H1 (cell line): ENCODE measurements around the gene QPCT. TPM values are rescaled to one million over a fixed set of nuclear protein-coding genes. Genes with fewer than 3 reads are reported as not detected.

ENCODE experiments used
- JUN ChIP-seq: IDR thresholded peaks from 2 replicates; pipeline ENCODE4 v1.6.1; 2011; ENCODE audit warnings: low read depth, mild to moderate bottlenecking, improper control_type of control experiment, low read length
- MAX ChIP-seq: IDR thresholded peaks from 2 replicates; pipeline ENCODE4 v1.6.1; 2012; ENCODE audit warnings: inconsistent platforms
- POLR2AphosphoS5 ChIP-seq: IDR thresholded peaks from 2 replicates; pipeline ENCODE4 v1.6.1; 2011; ENCODE audit warnings: low read depth, low read length
- TCF12 ChIP-seq: IDR thresholded peaks from 2 replicates; pipeline ENCODE4 v1.6.1; 2011; ENCODE audit warnings: low read depth, mild to moderate bottlenecking, low read length
- polyA plus RNA-seq, 7 experiments: library from polyadenylated mRNA; depleted of rRNA in 3 of 7; stranded (reverse) in 5 of 7; unstranded in 2 of 7; fragments of >200 nt in 5 of 7; fragments of 200-250 nt in 2 of 7; gene quantifications; 1 replicate in 5 of 7; 2 replicates in 1 of 7; 4 replicates in 1 of 7; pipeline versions ENCODE4 v1.2.1 to v1.2.3, GENCODE V29; 2011 to 2013; ENCODE audit warnings: missing spikeins in 2 of 7, mixed read lengths in 2 of 7
- total RNA-seq: library from RNA; stranded (reverse); fragmentation: NEBNext Ultra II Directional; extraction: Animal tissue kit (Norgen Biotek cat#: 25700); gene quantifications from 2 replicates; pipeline ENCODE4 v1.2.1, GENCODE V29; 2021
- TF ChIP-seq, protein P1 (sequence below): IDR thresholded peaks from 2 replicates; pipeline ENCODE4 v1.6.1; 2012; ENCODE audit warnings: low read length, inconsistent platforms
- TF ChIP-seq, protein P2 (sequence below): IDR thresholded peaks from 2 replicates; pipeline ENCODE4 v1.6.1; 2012; ENCODE audit warnings: inconsistent platforms
- TF ChIP-seq, protein P3 (sequence below): IDR thresholded peaks from 2 replicates; pipeline ENCODE4 v1.6.1; 2011; ENCODE audit warnings: low read depth, mild to moderate bottlenecking, low read length; ENCODE audit not compliant: insufficient read depth

The QPCT gene
- total and polyA plus RNA-seq, 2 of the 8 experiments (the other 6 are each of a cell fraction or from before 2014, with no cell fraction given), result 4.0 to 4.3 TPM

DNA sequence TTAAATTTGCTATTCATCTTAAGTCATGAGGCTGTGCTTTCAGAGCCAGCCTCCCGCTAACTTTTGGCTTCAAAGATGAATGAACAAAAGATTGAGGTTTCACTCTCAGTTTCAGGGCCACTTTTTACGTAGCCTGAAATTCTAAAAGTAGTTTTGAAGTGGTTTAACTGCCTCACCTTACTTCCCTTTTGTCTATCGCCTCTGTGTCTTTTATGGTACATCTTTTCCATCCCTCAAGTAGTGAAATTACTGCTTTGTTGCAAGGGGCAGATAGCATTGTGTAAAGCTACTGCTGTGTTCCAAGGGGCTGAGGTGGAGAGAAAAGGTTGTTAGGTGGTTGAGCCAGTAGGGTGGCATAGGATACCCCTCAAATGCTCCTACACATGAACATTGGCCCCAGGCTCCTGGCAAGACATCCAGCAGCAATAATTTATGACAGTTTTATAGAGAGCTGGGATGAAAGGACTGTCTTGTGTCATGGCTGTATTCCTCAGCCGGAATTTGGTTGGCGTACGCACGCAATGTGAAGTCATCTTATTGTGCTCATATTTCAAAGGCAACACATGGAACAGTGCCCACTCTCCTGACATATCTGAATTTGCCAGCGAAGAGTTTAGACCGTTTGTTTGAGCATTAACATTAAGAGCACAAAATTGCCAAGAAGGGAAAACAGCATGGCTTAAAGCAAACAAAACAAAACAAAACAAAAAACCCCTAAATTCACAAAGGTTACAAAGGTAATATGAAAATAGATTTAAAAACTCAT lies 32.2 kb downstream of the QPCT start (continued):
- TF ChIP-seq, protein P1, sequence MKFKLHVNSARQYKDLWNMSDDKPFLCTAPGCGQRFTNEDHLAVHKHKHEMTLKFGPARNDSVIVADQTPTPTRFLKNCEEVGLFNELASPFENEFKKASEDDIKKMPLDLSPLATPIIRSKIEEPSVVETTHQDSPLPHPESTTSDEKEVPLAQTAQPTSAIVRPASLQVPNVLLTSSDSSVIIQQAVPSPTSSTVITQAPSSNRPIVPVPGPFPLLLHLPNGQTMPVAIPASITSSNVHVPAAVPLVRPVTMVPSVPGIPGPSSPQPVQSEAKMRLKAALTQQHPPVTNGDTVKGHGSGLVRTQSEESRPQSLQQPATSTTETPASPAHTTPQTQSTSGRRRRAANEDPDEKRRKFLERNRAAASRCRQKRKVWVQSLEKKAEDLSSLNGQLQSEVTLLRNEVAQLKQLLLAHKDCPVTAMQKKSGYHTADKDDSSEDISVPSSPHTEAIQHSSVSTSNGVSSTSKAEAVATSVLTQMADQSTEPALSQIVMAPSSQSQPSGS, result no peak
- TF ChIP-seq, protein P2, sequence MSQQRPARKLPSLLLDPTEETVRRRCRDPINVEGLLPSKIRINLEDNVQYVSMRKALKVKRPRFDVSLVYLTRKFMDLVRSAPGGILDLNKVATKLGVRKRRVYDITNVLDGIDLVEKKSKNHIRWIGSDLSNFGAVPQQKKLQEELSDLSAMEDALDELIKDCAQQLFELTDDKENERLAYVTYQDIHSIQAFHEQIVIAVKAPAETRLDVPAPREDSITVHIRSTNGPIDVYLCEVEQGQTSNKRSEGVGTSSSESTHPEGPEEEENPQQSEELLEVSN, result no peak
- TF ChIP-seq, protein P3, sequence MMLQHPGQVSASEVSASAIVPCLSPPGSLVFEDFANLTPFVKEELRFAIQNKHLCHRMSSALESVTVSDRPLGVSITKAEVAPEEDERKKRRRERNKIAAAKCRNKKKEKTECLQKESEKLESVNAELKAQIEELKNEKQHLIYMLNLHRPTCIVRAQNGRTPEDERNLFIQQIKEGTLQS, result no peak
- TF ChIP-seq MAX (no peak), JUN (no peak), POLR2AphosphoS5 (no peak), TCF12 (no peak)
